ENCODE measurements around the gene RABIF.

RABIF gene

DNA sequence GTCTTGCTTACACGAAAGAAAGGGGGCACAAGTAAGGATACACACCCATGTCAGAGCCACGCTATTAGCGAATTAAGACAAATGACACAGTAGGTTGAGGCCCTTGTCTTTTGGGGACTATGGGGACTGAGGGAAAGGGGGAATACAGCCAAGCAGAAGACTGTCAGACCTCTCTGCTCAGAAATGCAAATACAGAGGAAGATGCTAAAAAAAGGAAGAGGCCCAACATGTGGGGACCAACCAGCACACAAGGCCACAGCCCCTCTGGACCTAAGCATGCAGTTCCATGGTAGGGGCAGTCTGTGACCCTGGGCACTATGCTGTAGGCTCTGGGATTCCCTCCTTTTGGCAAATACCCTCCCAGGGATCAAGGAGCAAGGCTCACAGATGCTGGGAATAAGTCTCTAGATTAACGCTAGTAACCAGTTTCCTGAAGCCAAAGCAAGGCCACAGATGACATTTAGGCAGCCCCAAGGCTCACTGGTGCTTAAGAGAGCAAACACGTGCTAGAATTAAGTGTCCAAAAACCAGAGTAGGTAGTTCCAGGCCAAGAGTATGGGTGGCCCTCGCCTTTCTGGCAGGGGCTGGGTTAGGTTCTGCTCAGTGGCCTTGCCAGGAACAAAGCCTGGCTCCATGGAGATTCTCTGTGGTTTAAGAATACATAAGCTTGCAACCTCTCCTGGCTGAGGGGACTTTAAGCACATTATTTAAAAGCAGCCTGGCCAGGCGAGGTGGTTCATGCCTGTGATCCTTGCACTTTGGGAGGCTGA, 38.2 kb downstream of the RABIF start:
- Histone ChIP-seq H3K4me1 (ENCODE audit: control insufficient read depth, low read depth, low read length) (no peaks in the 10 kb centered on the region), H3K36me3 (ENCODE audit: control insufficient read depth, insufficient read depth, low read length) (no peaks in the 10 kb centered on the region), H2BK15ac (replicated peaks; ENCODE audit: low read depth) (no peak overlapping the region), H3K79me1 (ENCODE audit: low read length) (no peaks in the 10 kb centered on the region), H2BK120ac (ENCODE audit: low read depth, low read length) (no peak overlapping the region), H3K79me2 (ENCODE audit: control insufficient read depth, insufficient read depth, low read length) (no peaks in the 10 kb centered on the region), H3K18ac (ENCODE audit: low read length) (no peak overlapping the region), H3K27me3 (ENCODE audit: insufficient read depth, low read length, poor library complexity) (no peaks in the 10 kb centered on the region), H3K56ac (ENCODE audit: low read length) (no peak overlapping the region), H2AK5ac (ENCODE audit: low read length) (no peak overlapping the region), H3K9ac (ENCODE audit: low read length) (no peak overlapping the region), H4K8ac (ENCODE audit: low read depth, low read length) (no peak overlapping the region), H4K5ac (ENCODE audit: low read length) (no peak overlapping the region), H3K23ac (ENCODE audit: low read length) (no peak overlapping the region), H3K4ac (ENCODE audit: low read depth, low read length) (no peak overlapping the region), H3K4me2 (ENCODE audit: low read length) (no peak overlapping the region), H2BK5ac (ENCODE audit: low read length) (no peak overlapping the region), H3K27ac (ENCODE audit: low read depth, low read length) (no peak overlapping the region), H3K4me3 (ENCODE audit: low read length) (no peak overlapping the region)
- no peak for DNase-seq
- WGBS (ENCODE audit: extremely low coverage, insufficient coverage, low lambda C conversion rate): no CpG with 5 or more reads among the region's 7 CpGs

DNA sequence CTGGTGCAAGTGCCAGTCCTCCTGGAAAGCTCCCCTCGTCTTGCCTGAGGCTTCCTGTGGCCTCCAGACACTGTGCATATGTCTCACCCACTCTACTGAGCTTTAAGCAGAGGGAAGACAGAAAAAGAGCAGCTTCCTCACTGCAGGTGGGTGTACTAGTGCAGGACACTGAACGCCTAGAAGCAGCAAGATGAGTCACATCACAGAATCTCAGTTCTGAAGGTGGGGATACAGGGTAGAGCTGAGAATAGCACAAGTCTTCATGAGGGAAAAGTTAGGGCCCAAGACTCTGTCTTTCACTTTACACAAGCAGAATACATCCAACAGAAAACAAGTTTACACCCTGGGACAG, 40.8 kb downstream of the RABIF start:
- no peak overlapping the region for H3K56ac ChIP-seq (ENCODE audit: low read length)
- H3K9ac ChIP-seq (ENCODE audit: low read length): no peak overlapping the region
- H3K4me1 ChIP-seq (ENCODE audit: control insufficient read depth, low read depth, low read length): no peaks in the 10 kb centered on the region
- no peak overlapping the region for H3K4ac ChIP-seq (ENCODE audit: low read depth, low read length)
- no peaks in the 10 kb centered on the region for H3K36me3 ChIP-seq (ENCODE audit: control insufficient read depth, insufficient read depth, low read length)
- H2AK5ac ChIP-seq (ENCODE audit: low read length): no peak overlapping the region
- no peak overlapping the region for H3K23ac ChIP-seq (ENCODE audit: low read length)
- H3K4me3 ChIP-seq (ENCODE audit: low read length): no peak overlapping the region
- H4K5ac ChIP-seq (ENCODE audit: low read length): no peak overlapping the region
- no peak overlapping the region for H2BK120ac ChIP-seq (ENCODE audit: low read depth, low read length)
- H2BK15ac ChIP-seq (replicated peaks; ENCODE audit: low read depth): no peak overlapping the region
- no peak overlapping the region for H4K8ac ChIP-seq (ENCODE audit: low read depth, low read length)
- H3K4me2 ChIP-seq (ENCODE audit: low read length): no peak overlapping the region
- no CpG with 5 or more reads among the region's 2 CpGs for WGBS (ENCODE audit: extremely low coverage, insufficient coverage, low lambda C conversion rate)
- H3K79me2 ChIP-seq (ENCODE audit: control insufficient read depth, insufficient read depth, low read length): no peaks in the 10 kb centered on the region
- H2BK5ac ChIP-seq (ENCODE audit: low read length): no peak overlapping the region
- H3K27ac ChIP-seq (ENCODE audit: low read depth, low read length): no peak overlapping the region
- H3K79me1 ChIP-seq (ENCODE audit: low read length): no peaks in the 10 kb centered on the region
- DNase-seq: no peak
- no peaks in the 10 kb centered on the region for H3K27me3 ChIP-seq (ENCODE audit: insufficient read depth, low read length, poor library complexity)
- no peak overlapping the region for H3K18ac ChIP-seq (ENCODE audit: low read length)

DNA sequence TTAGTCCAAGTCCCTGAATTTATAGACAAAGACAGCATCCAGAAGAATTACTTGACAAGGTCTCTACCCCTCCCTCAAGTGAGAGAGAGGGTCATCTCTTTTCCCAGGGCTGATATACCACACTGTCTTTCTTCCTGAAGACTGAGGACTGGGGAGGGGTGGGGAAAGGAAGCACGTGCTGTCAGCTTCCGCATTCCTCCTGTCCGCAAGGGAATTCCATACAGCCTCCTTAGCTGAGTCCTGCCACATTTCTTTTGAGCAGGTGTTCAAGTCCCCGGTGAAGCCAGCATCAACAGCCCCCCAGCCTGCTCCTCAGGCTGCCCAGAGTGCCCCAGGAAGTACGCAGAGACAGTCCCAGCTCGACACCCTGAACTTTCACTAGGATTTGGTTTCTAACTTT, 44.0 kb downstream of the RABIF start:
- Histone ChIP-seq H4K5ac (ENCODE audit: low read length) (no peak overlapping the region), H3K79me2 (ENCODE audit: control insufficient read depth, insufficient read depth, low read length) (no peaks in the 10 kb centered on the region), H3K56ac (ENCODE audit: low read length) (no peak overlapping the region), H2BK120ac (ENCODE audit: low read depth, low read length) (no peak overlapping the region), H3K4ac (ENCODE audit: low read depth, low read length) (no peak overlapping the region), H3K9ac (ENCODE audit: low read length) (no peak overlapping the region), H2BK5ac (ENCODE audit: low read length) (no peak overlapping the region), H2BK15ac (replicated peaks; ENCODE audit: low read depth) (no peak overlapping the region), H3K4me3 (ENCODE audit: low read length) (no peak overlapping the region), H3K23ac (ENCODE audit: low read length) (no peak overlapping the region), H3K79me1 (ENCODE audit: low read length) (no peaks in the 10 kb centered on the region), H3K4me2 (ENCODE audit: low read length) (no peak overlapping the region), H2AK5ac (ENCODE audit: low read length) (no peak overlapping the region), H3K36me3 (ENCODE audit: control insufficient read depth, insufficient read depth, low read length) (no peaks in the 10 kb centered on the region), H3K27me3 (ENCODE audit: insufficient read depth, low read length, poor library complexity) (no peaks in the 10 kb centered on the region), H3K27ac (ENCODE audit: low read depth, low read length) (no peak overlapping the region), H3K4me1 (ENCODE audit: control insufficient read depth, low read depth, low read length) (no peaks in the 10 kb centered on the region), H4K8ac (ENCODE audit: low read depth, low read length) (no peak overlapping the region), H3K18ac (ENCODE audit: low read length) (no peak overlapping the region)
- no CpG with 5 or more reads among the region's 6 CpGs for WGBS (ENCODE audit: extremely low coverage, insufficient coverage, low lambda C conversion rate)
- DNase-seq: peak; percentile 45

DNA sequence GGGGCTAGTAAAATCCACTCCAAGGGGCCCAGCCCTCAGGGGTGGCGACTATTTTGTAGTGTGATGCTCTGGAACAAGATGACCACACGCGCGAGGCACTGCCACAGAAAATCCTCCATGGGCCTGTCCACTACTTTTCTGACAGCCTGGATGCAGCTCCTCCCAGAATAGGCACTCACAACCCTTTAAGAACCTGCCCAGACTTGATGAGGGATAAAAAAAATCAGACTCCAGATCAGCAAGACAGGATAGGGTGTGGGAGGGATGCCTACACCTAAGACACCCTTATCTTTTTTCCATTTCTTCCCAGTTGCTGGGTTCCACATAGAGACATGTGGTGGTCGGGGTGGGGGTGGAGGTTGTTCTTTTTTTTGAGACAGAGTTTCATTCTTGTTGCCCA, 44.7 kb downstream of the RABIF start:
- no peaks in the 10 kb centered on the region for H3K79me2 ChIP-seq (ENCODE audit: control insufficient read depth, insufficient read depth, low read length)
- no peak overlapping the region for H2BK5ac ChIP-seq (ENCODE audit: low read length)
- H4K8ac ChIP-seq (ENCODE audit: low read depth, low read length): no peak overlapping the region
- H3K79me1 ChIP-seq (ENCODE audit: low read length): no peaks in the 10 kb centered on the region
- H3K23ac ChIP-seq (ENCODE audit: low read length): no peak overlapping the region
- no CpG with 5 or more reads among the region's 5 CpGs for WGBS (ENCODE audit: extremely low coverage, insufficient coverage, low lambda C conversion rate)
- H3K4ac ChIP-seq (ENCODE audit: low read depth, low read length): no peak overlapping the region
- H3K9ac ChIP-seq (ENCODE audit: low read length): no peak overlapping the region
- H2AK5ac ChIP-seq (ENCODE audit: low read length): no peak overlapping the region
- no peak overlapping the region for H3K4me2 ChIP-seq (ENCODE audit: low read length)
- no peak overlapping the region for H4K5ac ChIP-seq (ENCODE audit: low read length)
- H3K4me1 ChIP-seq (ENCODE audit: control insufficient read depth, low read depth, low read length): no peaks in the 10 kb centered on the region
- H2BK15ac ChIP-seq (replicated peaks; ENCODE audit: low read depth): no peak overlapping the region
- no peak for DNase-seq
- H3K27ac ChIP-seq (ENCODE audit: low read depth, low read length): no peak overlapping the region
- H3K4me3 ChIP-seq (ENCODE audit: low read length): no peak overlapping the region
- no peak overlapping the region for H3K18ac ChIP-seq (ENCODE audit: low read length)
- H3K27me3 ChIP-seq (ENCODE audit: insufficient read depth, low read length, poor library complexity): no peaks in the 10 kb centered on the region
- no peaks in the 10 kb centered on the region for H3K36me3 ChIP-seq (ENCODE audit: control insufficient read depth, insufficient read depth, low read length)
- H3K56ac ChIP-seq (ENCODE audit: low read length): no peak overlapping the region
- no peak overlapping the region for H2BK120ac ChIP-seq (ENCODE audit: low read depth, low read length)

DNA sequence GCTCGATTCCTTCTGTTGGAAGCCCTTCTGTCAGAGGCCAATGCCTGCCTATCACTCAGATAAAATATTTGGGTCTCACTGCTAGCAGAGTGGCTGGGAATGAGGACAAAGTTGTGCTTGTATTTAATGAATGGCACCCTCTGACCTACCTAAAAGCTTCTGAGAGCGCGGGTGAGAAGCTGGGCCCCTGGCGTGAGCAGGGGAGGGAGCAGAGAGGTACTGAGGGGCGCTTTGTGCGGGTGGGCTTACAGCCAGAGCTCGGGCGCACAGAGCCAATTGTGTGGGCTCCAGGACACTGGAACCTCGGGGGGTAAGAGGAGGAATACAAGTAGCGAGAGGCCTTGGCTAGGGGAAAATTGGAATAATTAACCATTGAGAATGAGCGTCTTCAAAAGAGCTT, 45.9 kb downstream of the RABIF start:
- Histone ChIP-seq H3K4me1 (ENCODE audit: control insufficient read depth, low read depth, low read length) (no peaks in the 10 kb centered on the region), H3K79me2 (ENCODE audit: control insufficient read depth, insufficient read depth, low read length) (no peaks in the 10 kb centered on the region), H4K8ac (ENCODE audit: low read depth, low read length) (no peak overlapping the region), H3K27ac (ENCODE audit: low read depth, low read length) (no peak overlapping the region), H3K9ac (ENCODE audit: low read length) (no peak overlapping the region), H3K4me3 (ENCODE audit: low read length) (no peak overlapping the region), H3K18ac (ENCODE audit: low read length) (no peak overlapping the region), H3K23ac (ENCODE audit: low read length) (no peak overlapping the region), H3K79me1 (ENCODE audit: low read length) (no peaks in the 10 kb centered on the region), H4K5ac (ENCODE audit: low read length) (no peak overlapping the region), H3K36me3 (ENCODE audit: control insufficient read depth, insufficient read depth, low read length) (no peaks in the 10 kb centered on the region), H2BK15ac (replicated peaks; ENCODE audit: low read depth) (no peak overlapping the region), H2BK120ac (ENCODE audit: low read depth, low read length) (no peak overlapping the region), H3K4ac (ENCODE audit: low read depth, low read length) (no peak overlapping the region), H2AK5ac (ENCODE audit: low read length) (no peak overlapping the region), H3K27me3 (ENCODE audit: insufficient read depth, low read length, poor library complexity) (no peaks in the 10 kb centered on the region), H3K56ac (ENCODE audit: low read length) (no peak overlapping the region), H2BK5ac (ENCODE audit: low read length) (no peak overlapping the region), H3K4me2 (ENCODE audit: low read length) (no peak overlapping the region)
- WGBS (ENCODE audit: extremely low coverage, insufficient coverage, low lambda C conversion rate): no CpG with 5 or more reads among the region's 11 CpGs
- DNase-seq: no peak

DNA sequence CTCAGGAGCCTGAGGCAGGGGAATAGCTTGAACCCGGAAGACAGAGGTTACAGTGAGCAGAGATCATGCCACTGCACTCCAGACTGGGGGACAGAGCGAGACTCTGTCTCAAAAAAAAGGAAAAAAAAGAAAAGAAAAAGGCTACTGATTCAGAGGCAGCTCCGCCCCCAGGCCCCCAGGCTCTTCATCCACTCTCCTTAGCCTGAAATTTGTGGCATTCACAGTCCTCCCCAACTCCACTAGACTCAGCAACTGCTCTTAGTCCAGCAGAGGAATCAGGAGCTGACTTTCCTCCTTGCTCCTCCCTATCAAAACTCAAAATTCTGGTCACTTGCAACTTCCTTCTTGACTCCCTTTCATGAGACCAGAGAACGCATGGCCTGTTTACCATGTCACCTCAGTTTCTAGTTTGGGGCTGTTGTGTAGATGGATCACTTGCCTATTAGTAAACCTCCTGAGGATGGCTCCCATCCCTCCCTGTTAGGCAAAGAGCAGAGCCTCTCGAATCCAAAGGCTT, 51.1 kb downstream of the RABIF start:
- no CpG with 5 or more reads among the region's 5 CpGs for WGBS (ENCODE audit: extremely low coverage, insufficient coverage, low lambda C conversion rate)

More for the DNA sequence above, 51.1 kb downstream of the RABIF start:
- no peak overlapping the region for H2BK120ac ChIP-seq (ENCODE audit: low read depth, low read length)
- H3K27ac ChIP-seq (ENCODE audit: low read depth, low read length): no peak overlapping the region
- H3K23ac ChIP-seq (ENCODE audit: low read length): no peak overlapping the region
- no peaks in the 10 kb centered on the region for H3K36me3 ChIP-seq (ENCODE audit: control insufficient read depth, insufficient read depth, low read length)
- H3K79me1 ChIP-seq (ENCODE audit: low read length): no peaks in the 10 kb centered on the region
- H3K4ac ChIP-seq (ENCODE audit: low read depth, low read length): no peak overlapping the region
- DNase-seq: no peak
- peaks cover 4% of the 10 kb centered on the region for H3K4me1 ChIP-seq (ENCODE audit: control insufficient read depth, low read depth, low read length)
- H3K9ac ChIP-seq (ENCODE audit: low read length): no peak overlapping the region
- no peak overlapping the region for H4K8ac ChIP-seq (ENCODE audit: low read depth, low read length)
- H2AK5ac ChIP-seq (ENCODE audit: low read length): no peak overlapping the region
- no peak overlapping the region for H4K5ac ChIP-seq (ENCODE audit: low read length)
- H3K27me3 ChIP-seq (ENCODE audit: insufficient read depth, low read length, poor library complexity): no peaks in the 10 kb centered on the region
- H3K56ac ChIP-seq (ENCODE audit: low read length): no peak overlapping the region
- no peak overlapping the region for H3K18ac ChIP-seq (ENCODE audit: low read length)
- no peak overlapping the region for H2BK5ac ChIP-seq (ENCODE audit: low read length)
- no peak overlapping the region for H3K4me2 ChIP-seq (ENCODE audit: low read length)
- no peak overlapping the region for H2BK15ac ChIP-seq (replicated peaks; ENCODE audit: low read depth)
- H3K79me2 ChIP-seq (ENCODE audit: control insufficient read depth, insufficient read depth, low read length): no peaks in the 10 kb centered on the region
- H3K4me3 ChIP-seq (ENCODE audit: low read length): no peak overlapping the region
